ENCODE measurements around the gene DUSP6.

Gene DUSP6

GRCh38 chr12:89373763-89374572 is 21.7 kb upstream of the DUSP6 start:
- DNase-seq (ENCODE audit: low spot score): no peak
- TF ChIP-seq CTCF (IDR thresholded peaks at IDR 0.05; ENCODE audit: borderline replicate concordance, control extremely low read depth, extremely low read depth, insufficient read depth, missing control alignments): no peak
- in situ Hi-C loops (cut with MboI; ENCODE audit: low sequenced_read_pairs, unreplicated experiment): no loop called here

DNA sequence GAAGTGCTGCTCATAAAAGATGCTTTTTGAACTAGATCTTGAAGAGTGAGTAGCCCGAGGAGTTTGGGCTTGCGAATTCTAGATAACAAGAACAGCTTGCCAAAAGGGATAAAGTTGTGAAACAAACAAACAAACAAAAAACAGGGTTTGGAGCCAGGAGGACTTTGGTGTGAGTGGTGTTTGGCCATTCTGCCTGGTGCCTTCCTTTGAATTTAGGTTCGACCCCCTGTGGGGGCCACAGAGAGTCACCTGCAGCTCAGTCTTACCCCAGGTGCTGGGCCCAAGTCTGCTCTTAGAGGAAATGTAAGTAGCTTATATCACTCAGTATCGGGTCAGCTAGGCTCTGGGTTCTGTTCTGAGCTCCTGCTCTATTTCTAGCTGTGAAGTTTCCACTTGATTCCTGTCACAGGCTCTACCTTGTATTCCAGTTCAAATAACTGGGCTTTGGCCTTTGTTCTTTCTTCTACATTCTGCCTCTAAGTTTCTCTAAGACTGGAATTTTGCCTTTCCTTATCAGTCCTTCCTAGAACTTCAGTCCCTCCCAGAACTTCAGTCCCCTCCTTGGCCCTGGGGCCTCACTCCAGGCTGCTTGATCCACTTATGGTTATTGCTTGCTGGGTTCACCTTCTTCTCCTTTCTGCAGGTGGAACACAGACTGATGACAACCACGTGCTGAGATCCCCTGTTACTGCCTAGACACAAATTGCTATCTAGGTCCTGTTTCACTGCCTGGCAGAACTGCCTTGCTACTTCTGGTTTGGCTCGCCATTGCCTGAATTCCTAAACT is 20.5 kb upstream of the DUSP6 start:
- no peak for DNase-seq (ENCODE audit: low spot score)
- in situ Hi-C loops (cut with MboI; ENCODE audit: low sequenced_read_pairs, unreplicated experiment): no loop called here
- no peak for TF ChIP-seq CTCF (IDR thresholded peaks at IDR 0.05; ENCODE audit: borderline replicate concordance, control extremely low read depth, extremely low read depth, insufficient read depth, missing control alignments)

DNA sequence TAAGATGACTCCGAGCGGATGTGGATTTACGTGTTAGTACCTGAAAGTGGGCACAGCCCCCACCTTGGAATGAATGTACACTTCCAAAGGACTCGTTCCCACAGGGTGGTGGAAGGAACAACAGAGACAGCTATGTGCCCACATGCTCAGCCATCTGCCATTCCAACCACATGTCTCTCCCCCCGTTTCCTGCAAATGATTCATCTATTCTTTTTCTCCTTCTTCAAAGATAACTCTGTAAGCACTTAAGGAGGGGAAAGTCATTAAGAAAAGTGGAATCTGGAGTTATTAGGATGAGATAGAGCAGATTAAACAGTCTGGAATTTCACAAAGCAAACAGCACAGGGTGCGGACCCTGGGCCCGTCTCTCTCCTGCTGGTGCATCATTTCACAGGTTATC is 18.5 kb upstream of the DUSP6 start:
- no peak for TF ChIP-seq CTCF (IDR thresholded peaks at IDR 0.05; ENCODE audit: borderline replicate concordance, control extremely low read depth, extremely low read depth, insufficient read depth, missing control alignments)
- DNase-seq (ENCODE audit: low spot score): no peak
- in situ Hi-C loops (cut with MboI; ENCODE audit: low sequenced_read_pairs, unreplicated experiment): no loop called here

- no peak for DNase-seq (ENCODE audit: low spot score)
- TF ChIP-seq CTCF (IDR thresholded peaks at IDR 0.05; ENCODE audit: borderline replicate concordance, control extremely low read depth, extremely low read depth, insufficient read depth, missing control alignments): no peak
- in situ Hi-C loops (cut with MboI; ENCODE audit: low sequenced_read_pairs, unreplicated experiment): no loop called here
These were observed 18.1 kb upstream of the DUSP6 start for GRCh38 chr12:89370421-89370831.

GRCh38 chr12:89369166-89369565 is 16.9 kb upstream of the DUSP6 start:
- no peak for TF ChIP-seq CTCF (IDR thresholded peaks at IDR 0.05; ENCODE audit: borderline replicate concordance, control extremely low read depth, extremely low read depth, insufficient read depth, missing control alignments)
- DNase-seq (ENCODE audit: low spot score): no peak
- in situ Hi-C loops (cut with MboI; ENCODE audit: low sequenced_read_pairs, unreplicated experiment): no loop called here

DNA sequence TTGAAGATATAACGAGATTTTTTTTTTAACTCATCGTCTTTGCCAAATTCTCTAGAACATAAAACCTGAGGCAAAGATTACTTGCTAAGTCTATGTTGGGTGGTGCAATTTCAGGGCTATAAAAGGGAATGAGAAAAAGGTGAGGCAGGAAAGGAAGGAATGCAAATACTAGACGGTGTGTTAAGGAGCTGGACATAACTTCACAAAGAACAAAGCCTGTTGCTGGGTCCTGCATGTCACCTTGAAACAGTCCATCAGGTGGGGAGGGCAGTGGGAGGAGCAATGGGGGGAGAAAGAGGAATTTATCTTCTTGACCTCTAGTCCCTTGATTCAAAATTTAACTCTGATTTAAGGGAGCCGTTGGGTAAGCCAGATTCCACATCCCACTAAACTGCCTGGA is 16.1 kb upstream of the DUSP6 start:
- no peak for DNase-seq (ENCODE audit: low spot score)
- no peak for TF ChIP-seq CTCF (IDR thresholded peaks at IDR 0.05; ENCODE audit: borderline replicate concordance, control extremely low read depth, extremely low read depth, insufficient read depth, missing control alignments)
- in situ Hi-C loops (cut with MboI; ENCODE audit: low sequenced_read_pairs, unreplicated experiment): no loop called here

Data from GM13976 (cell line).